Measurements from ENCODE around the gene FOCAD.
"Not testable (repeated sequence)": the region's sequence is repeated elsewhere in the genome, so short reads cannot be mapped to it uniquely, and the experiment has no call there.

Gene FOCAD

GRCh38 chr9:20948703-20949102, 264.6 kb downstream of the FOCAD start:
- DNase-seq (ENCODE audit: low read depth in 2 of 2, low spot score in 1 of 2) = no peak

GRCh38 chr9:20950707-20951106, 266.6 kb downstream of the FOCAD start:
- no peak for DNase-seq (ENCODE audit: low read depth in 2 of 2, low spot score in 1 of 2)

GRCh38 chr9:20962536-20963225, 278.6 kb downstream of the FOCAD start:
- DNase-seq (ENCODE audit: low read depth in 2 of 2, low spot score in 1 of 2) = no peak

- DNase-seq (ENCODE audit: low read depth in 2 of 2, low spot score in 1 of 2) = no peak
Observed at GRCh38 chr9:20972684-20973083, 288.6 kb downstream of the FOCAD start.

- not testable (repeated sequence) for DNase-seq (ENCODE audit: low read depth in 2 of 2, low spot score in 1 of 2)
Observed at GRCh38 chr9:20973246-20973947, 289.3 kb downstream of the FOCAD start.

- DNase-seq (ENCODE audit: low read depth in 2 of 2, low spot score in 1 of 2) = not testable (repeated sequence)
Observed at GRCh38 chr9:20974191-20974938, 290.3 kb downstream of the FOCAD start.

GRCh38 chr9:20978249-20978648, 294.2 kb downstream of the FOCAD start:
- no peak for DNase-seq (ENCODE audit: low read depth in 2 of 2, low spot score in 1 of 2)

GRCh38 chr9:20980832-20981455, 296.9 kb downstream of the FOCAD start:
- DNase-seq (ENCODE audit: low read depth in 2 of 2, low spot score in 1 of 2) = no peak

- DNase-seq (ENCODE audit: low read depth in 2 of 2, low spot score in 1 of 2) = no peak
Observed at GRCh38 chr9:20981486-20981885, 297.4 kb downstream of the FOCAD start.

GRCh38 chr9:20984506-20984905, 300.4 kb downstream of the FOCAD start:
- no peak for DNase-seq (ENCODE audit: low read depth in 2 of 2, low spot score in 1 of 2)

- no peak for DNase-seq (ENCODE audit: low read depth in 2 of 2, low spot score in 1 of 2)
Observed at GRCh38 chr9:20985851-20986600, 302.0 kb downstream of the FOCAD start.

- no peak for DNase-seq (ENCODE audit: low read depth in 2 of 2, low spot score in 1 of 2)
Observed at GRCh38 chr9:20987521-20987920, 303.5 kb downstream of the FOCAD start.

- DNase-seq (ENCODE audit: low read depth in 2 of 2, low spot score in 1 of 2) = no peak
Observed at GRCh38 chr9:20988061-20988460, 304.0 kb downstream of the FOCAD start.

GRCh38 chr9:20988671-20989315, 304.7 kb downstream of the FOCAD start:
- DNase-seq (ENCODE audit: low read depth in 2 of 2, low spot score in 1 of 2) = no peak

- no peak for DNase-seq (ENCODE audit: low read depth in 2 of 2, low spot score in 1 of 2)
Observed at GRCh38 chr9:20989923-20990341, 305.9 kb downstream of the FOCAD start.

- no peak for DNase-seq (ENCODE audit: low read depth in 2 of 2, low spot score in 1 of 2)
Observed at GRCh38 chr9:20990867-20991266, 306.8 kb downstream of the FOCAD start.

- DNase-seq (ENCODE audit: low read depth in 2 of 2, low spot score in 1 of 2) = no peak
Observed at GRCh38 chr9:20994486-20994885, 310.4 kb downstream of the FOCAD start.

- no peak for DNase-seq (ENCODE audit: low read depth in 2 of 2, low spot score in 1 of 2)
Observed at GRCh38 chr9:20995616-20996015, 311.6 kb downstream of the FOCAD start.

- no peak for DNase-seq (ENCODE audit: low read depth in 2 of 2, low spot score in 1 of 2)
Observed at GRCh38 chr9:20996809-20997208, 312.8 kb downstream of the FOCAD start.

- no peak for DNase-seq (ENCODE audit: low read depth in 2 of 2, low spot score in 1 of 2)
Observed at GRCh38 chr9:20997503-20998076, 313.5 kb downstream of the FOCAD start.

Measured in stimulated activated CD8-positive, alpha-beta memory T cell treated with anti-CD3 and anti-CD28 coated beads, Interleukin-4, amount 100 ng/mL, for 4 hours (primary cell).